MCF 10A (cell line): ENCODE measurements around the gene PLEKHM3. TPM values are rescaled to one million over a fixed set of nuclear protein-coding genes. Genes with fewer than 3 reads are reported as not detected.

Experiments
- BruUV-seq: library from RNA; stranded (reverse); fragments of 400-500 nt; replicated peaks from 2 replicates; lab custom pipeline; 2021; lab: Mats Ljungman, UMichigan
- CTCF ChIA-PET: fragments of 300-600 bp; sonication (Branson Sonifier 250); formaldehyde crosslinking; extraction: SDS; loops from one replicate; lab custom pipeline; 2021; ENCODE audit warnings: antibody characterized with exemption, inconsistent platforms; lab: Yijun Ruan, JAX
- POLR2A ChIA-PET: fragments of 300-600, 350-650 bp; sonication (Branson Sonifier 250); formaldehyde crosslinking; extraction: SDS; loops from one replicate; lab custom pipeline; 2020; ENCODE audit warnings: antibody characterized with exemption, inconsistent platforms; lab: Yijun Ruan, JAX
- DNase-seq: peaks from one replicate; pipeline ENCODE4 v3.0.0-alpha.2; 2018; ENCODE audit not compliant: unreplicated experiment
- H3K27ac Mint-ChIP-seq: one replicate; pipeline ENCODE4 v1.8.0; 2022; ENCODE audit warnings: mild to moderate bottlenecking, low read depth, mixed read lengths; ENCODE audit not compliant: unreplicated experiment
- H3K27me3 Mint-ChIP-seq: one replicate; pipeline ENCODE4 v1.8.0; 2022; ENCODE audit warnings: mixed read lengths; ENCODE audit not compliant: insufficient read depth, unreplicated experiment
- H3K36me3 Mint-ChIP-seq: one replicate; pipeline ENCODE4 v1.8.0; 2022; ENCODE audit warnings: mild to moderate bottlenecking, moderate library complexity, mixed read lengths; ENCODE audit not compliant: insufficient read depth, unreplicated experiment
- H3K4me1 Mint-ChIP-seq: one replicate; pipeline ENCODE4 v1.8.0; 2022; ENCODE audit warnings: mixed read lengths; ENCODE audit not compliant: insufficient read depth, unreplicated experiment
- H3K4me3 Mint-ChIP-seq: one replicate; pipeline ENCODE4 v1.8.0; 2022; ENCODE audit warnings: mild to moderate bottlenecking, moderate library complexity, mixed read lengths; ENCODE audit not compliant: unreplicated experiment
- H3K9me3 Mint-ChIP-seq: one replicate; pipeline ENCODE4 v1.8.0; 2022; ENCODE audit warnings: mixed read lengths; ENCODE audit not compliant: unreplicated experiment
- CTCF ChIP-seq: fragments of 200-600 bp; IDR thresholded peaks from one replicate; pipeline ENCODE4 v1.8.0; 2022; ENCODE audit warnings: antibody characterized with exemption, mild to moderate bottlenecking; ENCODE audit not compliant: unreplicated experiment
- intact Hi-C: fragments of 100-400 bp; cut with micrococcal nuclease; formaldehyde crosslinking; loops from 2 replicates; pipeline ENCODE4 v1.14.1; 2022
- total RNA-seq: library from RNA; stranded (reverse); gene quantifications from 2 replicates; pipeline ENCODE4 v1.2.3, GENCODE V29; 2022

Gene PLEKHM3
- total RNA-seq, 1 experiment from 2014 or later, result 5.4 TPM

GRCh38 chr2:207777124-207777523, 248.2 kb downstream of the PLEKHM3 start:
- Mint-ChIP-seq H3K27me3 (no peaks in the 10 kb centered on the region), H3K4me1 (peaks cover 7% of the 10 kb centered on the region), H3K36me3 (no peaks in the 10 kb centered on the region), H3K4me3 (no peak overlapping the region), H3K9me3 (no peaks in the 10 kb centered on the region), H3K27ac (no peak overlapping the region)
- no peak for DNase-seq
- intact Hi-C loops, result no loop called here
- TF ChIP-seq CTCF, result no peak
- CTCF ChIA-PET, result interaction anchor here (1.0 kb wide), 1 partner anchor 263 kb away, joined by 3 read pairs; no protein-coding TSS in a partner anchor
- POLR2A ChIA-PET, result interaction anchor here (0.6 to 1.9 kb wide), 2 partner anchors 14 to 204 kb away, joined by 3 to 5 read pairs; no protein-coding TSS in a partner anchor
- BruUV-seq, result no TSS peak

- no peak for TF ChIP-seq CTCF
- Mint-ChIP-seq H3K36me3 (no peaks in the 10 kb centered on the region), H3K9me3 (no peaks in the 10 kb centered on the region), H3K4me1 (peaks cover 7% of the 10 kb centered on the region), H3K27me3 (no peaks in the 10 kb centered on the region), H3K27ac (no peak overlapping the region), H3K4me3 (no peak overlapping the region)
- CTCF ChIA-PET, result interaction anchor here (0.5 to 1.2 kb wide), 3 partner anchors 18 to 268 kb away, joined by 3 read pairs; no protein-coding TSS in a partner anchor
- DNase-seq, result no peak
- no TSS peak for BruUV-seq
- POLR2A ChIA-PET, result interaction anchor here (1.0 to 1.9 kb wide), 2 partner anchors 16 to 259 kb away, joined by 3 to 5 read pairs; no protein-coding TSS in a partner anchor
- intact Hi-C loops, result no loop called here
These were observed 249.9 kb downstream of the PLEKHM3 start for GRCh38 chr2:207775473-207775872.

GRCh38 chr2:207772844-207773205, 252.5 kb downstream of the PLEKHM3 start:
- H3K36me3 Mint-ChIP-seq, result peaks cover under 1% of the 10 kb centered on the region
- no peak for TF ChIP-seq CTCF
- intact Hi-C loops, result no loop called here
- ChIA-PET POLR2A (interaction anchor here (0.8 kb wide), 1 partner anchor 252 kb away, joined by 4 read pairs; the partner anchor contains the start of gene PLEKHM3), CTCF (no interaction called here)
- no peaks in the 10 kb centered on the region for H3K4me1 Mint-ChIP-seq
- DNase-seq, result no peak
- no peaks in the 10 kb centered on the region for H3K27me3 Mint-ChIP-seq
- H3K9me3 Mint-ChIP-seq, result no peaks in the 10 kb centered on the region
- no peak overlapping the region for H3K27ac Mint-ChIP-seq
- no peak overlapping the region for H3K4me3 Mint-ChIP-seq
- no TSS peak for BruUV-seq

GRCh38 chr2:207772081-207772843, 253.1 kb downstream of the PLEKHM3 start:
- no peak overlapping the region for H3K27ac Mint-ChIP-seq
- no TSS peak for BruUV-seq
- intact Hi-C loops, result no loop called here

More at GRCh38 chr2:207772081-207772843, 253.1 kb downstream of the PLEKHM3 start:
- no peak for DNase-seq
- CTCF ChIA-PET, result no interaction called here
- POLR2A ChIA-PET, result no interaction called here
- no peaks in the 10 kb centered on the region for H3K9me3 Mint-ChIP-seq
- no peak for TF ChIP-seq CTCF
- peaks cover 5% of the 10 kb centered on the region for H3K36me3 Mint-ChIP-seq
- no peak overlapping the region for H3K4me3 Mint-ChIP-seq
- peaks cover 5% of the 10 kb centered on the region for H3K4me1 Mint-ChIP-seq
- H3K27me3 Mint-ChIP-seq, result no peaks in the 10 kb centered on the region
